Measurements from ENCODE around the gene PBXIP1. TPM values are rescaled to one million over a fixed set of nuclear protein-coding genes. Genes with fewer than 3 reads are reported as not detected.
A peak's percentile ranks its signal among the peaks of the same experiment; 100 is the strongest.

Gene PBXIP1
- total and polyA plus RNA-seq, 2 experiments from 2014 or later: 26.4 to 70.4 TPM

DNA sequence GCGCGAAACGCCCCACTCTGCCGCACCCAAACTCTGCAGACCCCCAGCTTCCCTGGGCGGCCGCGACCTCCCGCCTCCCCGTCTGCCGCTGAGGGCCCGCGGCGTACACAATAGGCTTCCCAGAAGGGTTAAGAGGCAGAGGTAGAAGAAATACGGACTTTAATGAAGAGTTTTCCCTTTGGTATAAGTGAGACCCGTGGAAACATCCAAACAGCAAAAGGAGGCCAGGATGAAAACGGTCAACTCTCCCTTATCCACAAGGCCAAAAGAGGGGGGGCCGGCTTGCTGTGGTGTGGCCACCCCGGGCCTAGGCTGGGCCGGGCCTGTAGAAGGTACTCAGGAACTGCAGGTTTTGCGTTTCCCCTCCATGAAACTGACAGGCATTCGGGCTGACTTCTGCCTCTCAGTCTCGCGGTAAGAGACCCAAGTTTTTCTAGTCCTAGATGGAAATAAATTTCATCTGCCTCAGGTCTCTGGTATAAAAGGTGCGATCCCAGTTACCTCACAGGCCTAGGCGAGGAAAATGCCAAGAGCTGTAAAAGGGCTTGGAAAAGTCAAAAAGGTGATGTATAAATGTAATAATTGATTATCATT, 6.4 kb upstream of the PBXIP1 start:
- H3K4me1 ChIP-seq (ENCODE audit: insufficient read depth): peaks cover 15% of the 10 kb centered on the region
- H3K27me3 ChIP-seq (replicated peaks; ENCODE audit: insufficient read depth): no peaks in the 10 kb centered on the region
- in situ Hi-C loops (cut with MboI): no loop called here
- WGBS, 2 experiments (ENCODE audit: low coverage in 1 of 2, low lambda C conversion rate in 2 of 2, missing lambda C conversion rate in 2 of 2): 5% methylated on average over 22 to 25 of the region's 25 CpGs
- H3K79me2 ChIP-seq (ENCODE audit: insufficient read depth): peaks cover 45% of the 10 kb centered on the region
- H3K36me3 ChIP-seq (ENCODE audit: low read depth): peaks cover 20% of the 10 kb centered on the region
- H3K9me2 ChIP-seq (ENCODE audit: insufficient read depth): no peaks in the 10 kb centered on the region
- peak overlapping the region; percentile 82 for H3K9ac ChIP-seq
- peaks cover 39% of the 10 kb centered on the region for H3F3A ChIP-seq (ENCODE audit: insufficient read depth)
- H2AFZ ChIP-seq: peak overlapping the region; percentile 40
- peak; percentile 53 for DNase-seq
- peak overlapping the region; percentile 70 for H3K27ac ChIP-seq
- no peak for TF ChIP-seq EZH2 (IDR thresholded peaks at IDR 0.05; ENCODE audit: insufficient read depth, poor library complexity, severe bottlenecking)
- H3K4me3 ChIP-seq: peak overlapping the region; percentile 79
- H3K4me2 ChIP-seq (ENCODE audit: unreplicated experiment): peak overlapping the region; percentile 91
- no peaks in the 10 kb centered on the region for H4K20me1 ChIP-seq (ENCODE audit: insufficient read depth)
- H3K9me3 ChIP-seq (ENCODE audit: low read depth): no peaks in the 10 kb centered on the region

DNA sequence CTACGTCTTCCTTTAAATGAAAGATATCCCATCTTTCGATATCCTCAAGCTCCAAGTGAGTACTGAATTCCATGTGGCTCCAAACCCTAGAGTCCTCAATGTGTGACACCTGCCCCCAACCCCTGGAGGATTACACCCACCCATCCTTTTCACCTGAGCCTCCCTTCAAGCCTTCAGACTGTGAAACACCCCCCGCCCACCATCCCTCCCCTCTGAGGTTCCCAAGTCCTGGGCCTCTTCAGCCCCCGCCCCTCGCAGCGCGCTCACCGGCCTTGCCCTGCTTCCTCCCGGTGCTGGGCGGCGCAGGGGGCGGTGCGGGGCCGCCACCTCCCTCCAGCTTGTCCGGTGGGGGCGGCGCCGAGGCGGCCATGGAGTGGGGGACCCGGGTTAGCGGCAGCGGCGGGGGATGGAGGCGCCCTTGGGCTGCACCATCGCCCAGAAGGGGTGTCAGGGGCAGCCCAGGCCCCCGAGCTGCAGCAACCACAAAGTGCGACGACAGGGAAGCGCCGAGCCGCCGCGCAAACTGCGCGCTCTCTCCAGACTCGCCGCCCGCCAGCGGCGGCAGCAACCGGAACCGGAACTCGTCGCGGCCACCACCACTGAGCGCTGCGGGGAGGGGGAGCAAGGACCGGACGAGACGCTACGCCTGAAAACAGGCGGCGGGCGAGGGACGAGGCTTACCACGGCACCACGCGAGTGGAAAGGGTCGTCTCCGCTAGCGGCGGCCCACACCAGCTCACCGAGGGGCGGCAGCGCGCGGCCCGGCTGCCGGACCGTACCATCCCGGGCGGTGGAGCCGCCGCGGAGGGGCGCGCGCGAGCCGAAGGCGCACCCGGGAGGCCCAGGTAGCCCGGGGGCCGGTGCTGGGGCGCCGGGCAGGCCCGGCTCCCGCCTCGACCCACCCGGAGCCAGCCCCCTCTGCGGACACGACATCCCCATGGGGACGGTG, 5.6 kb upstream of the PBXIP1 start, which contains the start of gene PYGO2:
Gene PYGO2 (minus strand): TSS at position 576 of the 949 bp plus-strand sequence. CDS start 206 bp downstream, at position 370.
- Histone ChIP-seq H2AFZ (peak within 1 kb of the TSS; percentile 40), H4K20me1 (ENCODE audit: insufficient read depth) (no peaks in the 10 kb centered on the region), H3K27me3 (replicated peaks; ENCODE audit: insufficient read depth) (no peaks in the 10 kb centered on the region), H3K4me3 (peak within 1 kb of the TSS; percentile 79), H3K9ac (peak within 1 kb of the TSS; percentile 82), H3K79me2 (ENCODE audit: insufficient read depth) (peaks cover 37% of the 10 kb centered on the region), H3K36me3 (ENCODE audit: low read depth) (peaks cover 17% of the 10 kb centered on the region), H3F3A (ENCODE audit: insufficient read depth) (peaks cover 31% of the 10 kb centered on the region), H3K4me1 (ENCODE audit: insufficient read depth) (peaks cover 23% of the 10 kb centered on the region), H3K27ac (peak within 1 kb of the TSS; percentile 70), H3K9me3 (ENCODE audit: low read depth) (no peaks in the 10 kb centered on the region), H3K9me2 (ENCODE audit: insufficient read depth) (no peaks in the 10 kb centered on the region), H3K4me2 (ENCODE audit: unreplicated experiment) (peak within 1 kb of the TSS; percentile 91)
- in situ Hi-C loops (cut with MboI): no loop called here
- 1% methylated on average over 62 to 74 of the region's 93 CpGs for WGBS, 2 experiments (ENCODE audit: low coverage in 1 of 2, low lambda C conversion rate in 2 of 2, missing lambda C conversion rate in 2 of 2)
- TF ChIP-seq EZH2phosphoT487 (IDR thresholded peaks at IDR 0.05; ENCODE audit: insufficient read depth, low read depth): no peak
- TF ChIP-seq EZH2 (IDR thresholded peaks at IDR 0.05; ENCODE audit: insufficient read depth, poor library complexity, severe bottlenecking): no peak
- DNase-seq: peak; percentile 87

DNA sequence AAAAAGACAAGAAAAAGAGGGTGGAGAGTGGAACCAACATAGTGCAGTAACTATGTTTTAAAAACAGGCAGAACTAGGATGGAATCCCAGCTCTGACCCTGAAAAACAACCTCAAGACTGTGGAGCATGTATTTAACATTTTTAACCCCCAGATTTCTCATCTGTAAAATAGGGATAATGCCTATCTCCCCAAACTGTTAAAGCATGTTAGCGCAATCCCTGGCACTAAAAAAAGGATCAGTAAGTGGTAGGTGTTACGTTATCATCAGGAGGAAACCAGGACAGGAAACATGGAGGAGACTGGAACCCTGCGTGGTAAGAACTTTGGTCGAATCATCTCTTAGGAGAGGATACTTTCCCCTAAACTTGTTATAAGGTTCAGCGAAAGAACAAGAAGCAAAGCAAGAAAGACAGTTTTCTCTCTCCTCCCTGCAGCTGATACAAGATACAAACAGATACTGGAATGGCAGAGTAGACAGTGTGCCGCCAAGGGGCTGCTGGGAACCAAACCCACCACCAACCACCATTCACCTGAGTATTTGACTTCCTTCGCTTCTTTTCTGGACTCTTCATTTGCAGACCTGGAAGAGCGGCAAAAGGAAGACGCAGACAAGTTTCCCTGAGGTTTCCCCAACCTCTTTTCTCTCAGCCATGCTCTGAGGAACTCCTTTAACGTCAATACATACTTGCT, 4.7 kb upstream of the PBXIP1 start:
- Histone ChIP-seq H3K9me3 (ENCODE audit: low read depth) (no peaks in the 10 kb centered on the region), H3K4me1 (ENCODE audit: insufficient read depth) (peaks cover 25% of the 10 kb centered on the region), H3K9me2 (ENCODE audit: insufficient read depth) (no peaks in the 10 kb centered on the region), H3K4me3 (peak overlapping the region; percentile 79), H3K79me2 (ENCODE audit: insufficient read depth) (peaks cover 29% of the 10 kb centered on the region), H3K27ac (peak overlapping the region; percentile 70; the same call in 1 of the 2 replicates), H3F3A (ENCODE audit: insufficient read depth) (peaks cover 27% of the 10 kb centered on the region), H3K9ac (peak overlapping the region; percentile 82), H2AFZ (no peak overlapping the region; the same call in 1 of the 2 replicates), H3K27me3 (replicated peaks; ENCODE audit: insufficient read depth) (no peaks in the 10 kb centered on the region), H3K36me3 (ENCODE audit: low read depth) (peaks cover 8% of the 10 kb centered on the region), H3K4me2 (ENCODE audit: unreplicated experiment) (peak overlapping the region; percentile 91), H4K20me1 (ENCODE audit: insufficient read depth) (no peaks in the 10 kb centered on the region)
- 52 to 59% methylated on average over 10 of the region's 10 CpGs for WGBS, 2 experiments (ENCODE audit: low coverage in 1 of 2, low lambda C conversion rate in 2 of 2, missing lambda C conversion rate in 2 of 2)
- no peak for DNase-seq
- no peak for TF ChIP-seq EZH2phosphoT487 (IDR thresholded peaks at IDR 0.05; ENCODE audit: insufficient read depth, low read depth)
- TF ChIP-seq EZH2 (IDR thresholded peaks at IDR 0.05; ENCODE audit: insufficient read depth, poor library complexity, severe bottlenecking): no peak
- in situ Hi-C loops (cut with MboI): no loop called here

DNA sequence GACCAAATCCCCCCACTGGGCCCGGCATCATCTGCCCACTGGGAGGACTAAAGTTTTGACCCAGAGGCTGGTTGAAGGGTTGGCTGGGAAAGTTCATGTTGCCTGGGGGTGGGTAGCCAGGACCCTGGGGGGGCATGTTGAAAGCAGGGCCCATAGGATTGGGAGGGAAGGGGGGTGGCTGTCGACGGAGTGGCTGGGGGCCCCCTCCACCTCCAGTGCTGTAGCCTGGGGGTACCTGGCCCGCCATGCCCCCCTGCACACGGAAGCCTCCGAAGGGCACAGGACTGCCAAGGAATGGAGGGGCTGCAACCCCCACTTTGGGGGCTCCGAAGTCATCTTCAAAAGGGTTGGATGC, 3.5 kb upstream of the PBXIP1 start:
- no peak overlapping the region for H3K4me3 ChIP-seq
- no peak overlapping the region for H3K4me2 ChIP-seq (ENCODE audit: unreplicated experiment)
- H3K36me3 ChIP-seq (ENCODE audit: low read depth): no peaks in the 10 kb centered on the region
- peaks cover 33% of the 10 kb centered on the region for H3K4me1 ChIP-seq (ENCODE audit: insufficient read depth)
- H4K20me1 ChIP-seq (ENCODE audit: insufficient read depth): no peaks in the 10 kb centered on the region
- no peak overlapping the region for H3K9ac ChIP-seq
- H3K27ac ChIP-seq: no peak overlapping the region
- H3K9me3 ChIP-seq (ENCODE audit: low read depth): no peaks in the 10 kb centered on the region
- DNase-seq: no peak
- 78 to 83% methylated on average over 5 to 7 of the region's 7 CpGs for WGBS, 2 experiments (ENCODE audit: low coverage in 1 of 2, low lambda C conversion rate in 2 of 2, missing lambda C conversion rate in 2 of 2)
- no peak overlapping the region for H2AFZ ChIP-seq
- TF ChIP-seq EZH2phosphoT487 (IDR thresholded peaks at IDR 0.05; ENCODE audit: insufficient read depth, low read depth) (no peak), EZH2 (IDR thresholded peaks at IDR 0.05; ENCODE audit: insufficient read depth, poor library complexity, severe bottlenecking) (no peak)
- peaks cover 27% of the 10 kb centered on the region for H3F3A ChIP-seq (ENCODE audit: insufficient read depth)
- H3K79me2 ChIP-seq (ENCODE audit: insufficient read depth): peaks cover 21% of the 10 kb centered on the region; the same call in 1 of the 2 replicates
- in situ Hi-C loops (cut with MboI): no loop called here
- no peaks in the 10 kb centered on the region for H3K9me2 ChIP-seq (ENCODE audit: insufficient read depth)
- no peaks in the 10 kb centered on the region for H3K27me3 ChIP-seq (replicated peaks; ENCODE audit: insufficient read depth)

Measured in GM23248 (cell line).